GM12874 (cell line): ENCODE measurements around the gene ASCL3.

Source experiments
- TF ChIP-seq, protein P1 (sequence below): IDR thresholded peaks from 2 replicates; pipeline ENCODE4 v1.5.1; 2011; ENCODE audit warnings: low read depth, mild to moderate bottlenecking, control low read depth, low read length, moderate library complexity; ENCODE audit not compliant: insufficient read depth

The ASCL3 gene

DNA sequence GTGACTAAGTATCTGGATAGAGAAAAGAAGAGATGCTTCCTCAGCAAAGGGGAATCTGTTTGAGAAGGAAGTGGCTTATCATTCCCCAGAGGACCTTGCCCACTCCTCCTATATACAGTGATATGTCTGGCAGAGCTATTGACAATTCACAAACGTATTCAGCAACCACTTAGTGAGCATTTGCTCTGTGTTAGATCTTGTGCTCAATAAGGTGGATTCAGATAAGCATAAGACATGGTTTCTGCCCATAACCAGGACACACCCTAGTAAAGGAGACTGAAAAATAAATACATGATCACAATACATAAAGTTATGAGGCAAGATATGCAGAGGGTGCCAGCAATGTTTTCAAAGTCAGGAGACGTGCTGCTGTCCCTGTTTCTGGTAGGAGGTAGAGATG, 20.0 kb upstream of the ASCL3 start:
- TF ChIP-seq, protein P1, sequence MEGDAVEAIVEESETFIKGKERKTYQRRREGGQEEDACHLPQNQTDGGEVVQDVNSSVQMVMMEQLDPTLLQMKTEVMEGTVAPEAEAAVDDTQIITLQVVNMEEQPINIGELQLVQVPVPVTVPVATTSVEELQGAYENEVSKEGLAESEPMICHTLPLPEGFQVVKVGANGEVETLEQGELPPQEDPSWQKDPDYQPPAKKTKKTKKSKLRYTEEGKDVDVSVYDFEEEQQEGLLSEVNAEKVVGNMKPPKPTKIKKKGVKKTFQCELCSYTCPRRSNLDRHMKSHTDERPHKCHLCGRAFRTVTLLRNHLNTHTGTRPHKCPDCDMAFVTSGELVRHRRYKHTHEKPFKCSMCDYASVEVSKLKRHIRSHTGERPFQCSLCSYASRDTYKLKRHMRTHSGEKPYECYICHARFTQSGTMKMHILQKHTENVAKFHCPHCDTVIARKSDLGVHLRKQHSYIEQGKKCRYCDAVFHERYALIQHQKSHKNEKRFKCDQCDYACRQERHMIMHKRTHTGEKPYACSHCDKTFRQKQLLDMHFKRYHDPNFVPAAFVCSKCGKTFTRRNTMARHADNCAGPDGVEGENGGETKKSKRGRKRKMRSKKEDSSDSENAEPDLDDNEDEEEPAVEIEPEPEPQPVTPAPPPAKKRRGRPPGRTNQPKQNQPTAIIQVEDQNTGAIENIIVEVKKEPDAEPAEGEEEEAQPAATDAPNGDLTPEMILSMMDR = no peak

DNA sequence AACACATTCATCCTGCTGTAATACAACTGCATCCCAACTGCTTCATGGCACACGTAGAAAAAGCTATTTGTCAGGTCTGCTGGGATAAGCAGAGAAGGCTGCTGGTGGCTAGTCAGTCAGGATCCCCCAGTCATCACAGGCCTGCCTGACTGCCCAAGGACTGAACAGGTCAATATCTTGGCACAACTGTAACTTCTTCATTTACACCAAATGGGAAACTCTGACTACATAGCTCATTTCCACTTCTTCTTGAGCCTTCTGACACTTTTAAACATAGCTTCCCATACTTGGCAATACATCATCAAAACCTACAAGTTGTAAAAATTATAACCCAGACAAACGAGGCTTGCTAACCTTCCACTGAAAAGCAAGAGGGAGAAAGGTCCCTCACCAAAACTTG, 18.6 kb upstream of the ASCL3 start:
- TF ChIP-seq, protein P1 = no peak

DNA sequence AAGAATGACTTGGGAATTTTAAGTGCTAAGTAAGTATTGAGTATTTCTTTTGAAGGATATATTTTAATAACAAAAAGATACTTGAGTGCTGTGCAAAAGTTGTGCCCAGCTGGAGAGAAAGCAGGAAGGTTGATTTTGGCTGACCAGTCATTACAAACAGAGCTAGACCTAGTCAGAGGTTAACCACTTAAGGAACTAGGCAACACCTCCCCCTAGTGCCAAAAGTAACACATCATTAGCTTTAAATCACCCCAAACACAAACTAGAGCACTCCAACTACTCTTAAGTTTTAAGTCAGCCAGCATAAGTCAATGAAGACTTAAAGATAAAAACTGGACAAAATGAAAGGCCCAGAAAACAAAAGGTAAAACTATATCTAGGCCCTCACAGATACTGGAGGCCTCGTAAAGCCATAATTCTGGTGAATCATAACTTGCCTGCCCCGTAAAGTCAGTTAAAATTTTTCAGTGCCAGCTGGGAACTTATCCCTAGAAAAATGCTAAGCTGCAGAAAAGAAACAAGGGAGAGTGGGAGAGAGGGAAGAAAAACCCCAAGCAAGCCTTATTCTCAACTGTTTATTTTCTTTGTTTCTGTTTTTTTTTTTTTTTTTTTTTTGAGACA, 16.8 kb upstream of the ASCL3 start:
- TF ChIP-seq, protein P1 = peak; percentile 67

DNA sequence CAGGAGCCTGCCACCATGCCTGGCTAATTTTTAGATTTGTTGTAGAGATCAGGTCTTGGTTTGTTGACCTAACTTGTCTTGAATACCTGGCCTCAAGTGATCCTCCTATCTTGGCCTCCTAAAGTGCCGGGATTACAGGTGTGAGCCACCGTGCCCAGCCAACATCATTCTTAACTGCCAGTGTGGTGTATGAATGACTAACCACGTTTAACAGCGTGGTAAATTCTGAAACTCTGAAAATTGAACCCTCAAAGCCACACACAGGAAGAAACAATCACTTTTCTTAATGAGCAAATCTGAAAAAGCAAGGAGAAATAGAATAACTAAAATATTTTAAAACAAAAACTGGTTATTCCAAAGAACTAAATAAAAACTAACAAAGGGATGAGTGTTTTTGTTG, 14.0 kb upstream of the ASCL3 start:
- TF ChIP-seq, protein P1 = no peak

DNA sequence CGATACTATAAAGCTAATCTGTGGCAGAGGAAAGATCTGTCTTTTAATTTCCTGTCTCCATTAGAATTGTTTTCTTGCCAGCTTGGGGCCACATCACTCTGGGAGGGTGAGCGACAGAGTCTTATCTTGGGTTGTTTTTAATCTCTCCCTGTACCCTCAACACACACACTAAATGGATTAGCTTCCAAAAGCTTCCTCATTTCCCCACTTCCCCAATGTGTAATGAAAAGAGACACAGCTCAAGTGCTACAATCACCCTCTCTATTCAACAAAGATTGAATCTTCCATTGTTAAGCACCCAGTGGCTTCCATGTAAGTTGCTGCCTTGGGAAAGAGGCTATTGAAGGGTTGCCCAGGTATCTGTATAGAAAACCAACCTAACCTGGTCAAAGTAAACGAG, 6.1 kb upstream of the ASCL3 start:
- TF ChIP-seq, protein P1 = no peak

DNA sequence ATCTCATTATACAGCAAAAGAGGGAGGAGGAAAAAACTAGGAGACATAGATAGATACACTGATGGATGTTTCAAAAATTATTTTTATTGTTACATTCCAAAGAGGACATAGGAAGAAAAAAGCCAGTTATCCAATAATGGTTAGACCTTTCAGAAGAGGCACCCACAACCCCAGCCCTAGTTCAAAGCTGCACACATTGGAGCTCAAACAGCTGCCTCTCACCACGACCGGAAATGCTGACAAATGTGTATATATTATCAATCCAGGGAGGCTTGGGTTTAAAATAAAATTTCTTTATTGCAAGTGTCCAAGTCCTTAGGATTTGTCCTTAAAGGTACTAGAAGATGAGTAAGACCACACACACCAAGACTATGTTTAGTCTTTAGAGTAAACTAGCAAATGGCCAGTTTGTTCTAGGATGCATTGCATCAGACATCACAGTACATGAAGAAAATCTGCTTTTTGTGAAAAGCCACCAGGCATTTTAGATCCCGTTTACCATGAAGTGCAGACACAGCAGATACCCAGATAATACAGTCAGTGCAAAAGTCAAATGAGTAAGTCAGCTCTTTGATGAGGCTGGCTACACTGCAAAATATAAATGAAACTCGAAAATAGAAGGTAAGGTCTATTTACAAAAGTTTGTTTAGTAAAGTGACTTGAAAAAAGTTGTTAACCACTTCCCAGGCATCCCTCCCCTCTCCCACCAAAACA, 4.6 kb upstream of the ASCL3 start:
- TF ChIP-seq, protein P1 = no peak

DNA sequence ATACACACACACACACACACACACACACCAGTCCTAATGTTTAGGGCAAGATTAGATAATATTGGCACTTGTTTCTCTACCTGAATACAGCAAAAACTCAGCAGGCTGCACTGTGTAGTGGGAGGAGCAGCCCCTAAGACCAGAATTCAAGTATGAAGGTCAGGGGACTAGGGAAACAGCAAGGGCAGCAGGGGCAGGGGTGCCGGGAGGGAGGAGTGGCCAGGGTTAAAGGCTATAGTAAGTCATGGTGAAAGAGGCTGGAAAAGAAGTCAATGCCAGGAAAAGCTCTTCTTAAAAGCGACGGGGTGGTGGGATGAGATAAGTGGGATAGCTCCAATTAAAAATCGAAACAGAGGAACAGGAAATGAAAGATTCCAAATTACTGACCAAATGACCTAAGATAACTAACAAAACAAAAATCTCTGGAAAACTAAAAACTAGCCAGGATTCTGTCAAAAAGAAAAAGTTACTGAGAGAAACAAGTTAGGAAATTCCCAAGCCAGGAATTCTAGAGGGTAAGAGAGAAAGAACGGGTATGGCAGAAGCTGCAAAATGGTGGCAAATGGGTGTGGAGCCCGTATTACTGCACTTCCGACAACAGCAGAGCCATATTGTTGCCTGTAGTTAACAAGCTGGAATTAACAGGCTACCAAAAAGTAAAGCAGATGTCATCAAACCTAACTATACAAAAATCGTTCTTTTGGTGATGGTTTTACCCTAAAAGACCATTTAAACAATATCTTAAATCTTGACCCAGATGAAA, 1.3 kb downstream of the ASCL3 start:
- TF ChIP-seq, protein P1 = no peak
